Esophagus (tissue), 2 donors: ENCODE measurements around the gene PCDH9. TPM values are rescaled to one million over a fixed set of nuclear protein-coding genes. Genes with fewer than 3 reads are reported as not detected.

Experiments
- H3K27ac ChIP-seq, 2 donors: one replicate each; pipeline ENCODE4 v1.5.1; 2013; ENCODE audit warnings: low read depth in 2 of 2, mild to moderate bottlenecking in 2 of 2, inconsistent platforms in 1 of 2, low read length in 1 of 2, moderate library complexity in 1 of 2
- H3K27me3 ChIP-seq, 2 donors: one replicate each; pipeline ENCODE4 v1.6.1; 2013; ENCODE audit warnings: low read length in 2 of 2, control low read depth in 1 of 2, mild to moderate bottlenecking in 1 of 2; ENCODE audit not compliant: insufficient read depth in 2 of 2, control insufficient read depth in 1 of 2
- H3K36me3 ChIP-seq, 2 donors: one replicate each; pipeline ENCODE4 v1.6.1; 2013; ENCODE audit warnings: low read length in 1 of 2; ENCODE audit not compliant: control insufficient read depth in 2 of 2, insufficient read depth in 2 of 2
- H3K4me1 ChIP-seq, 2 donors: one replicate each; pipeline ENCODE4 v1.6.1; 2013; ENCODE audit warnings: low read length in 1 of 2; ENCODE audit not compliant: control insufficient read depth in 2 of 2, insufficient read depth in 2 of 2
- H3K4me3 ChIP-seq, 2 donors: one replicate each; pipeline ENCODE4 v1.5.1; 2013; ENCODE audit warnings: low read length in 2 of 2, mild to moderate bottlenecking in 2 of 2, low read depth in 1 of 2, moderate library complexity in 1 of 2
- H3K9me3 ChIP-seq, 2 donors: one replicate each; pipeline ENCODE4 v1.6.1; 2013; ENCODE audit warnings: mild to moderate bottlenecking in 2 of 2, low read depth in 1 of 2, low read length in 1 of 2, moderate library complexity in 1 of 2; ENCODE audit not compliant: control insufficient read depth in 2 of 2, insufficient read depth in 1 of 2
- WGBS, 2 donors: extraction: QIAGEN DNeasy Blood & Tissue Kit; methylation state at CpG; one replicate each; pipeline ENCODE4 v1.1.7; 2013; 5-methylcytosine and 5-hydroxymethylcytosine counted together
- polyA plus RNA-seq, 2 donors: library from polyadenylated mRNA; stranded (reverse); fragments of 200-250 nt; gene quantifications; one replicate each; pipeline ENCODE4 v1.2.3, GENCODE V29; 2013
- donor health status: healthy with polysubstance abuse.
- donor health status: Bipolar disorder and iron deficiency.

PCDH9 gene
- polyA plus RNA-seq, 2 donors, result 0.12 to 0.14 TPM

DNA sequence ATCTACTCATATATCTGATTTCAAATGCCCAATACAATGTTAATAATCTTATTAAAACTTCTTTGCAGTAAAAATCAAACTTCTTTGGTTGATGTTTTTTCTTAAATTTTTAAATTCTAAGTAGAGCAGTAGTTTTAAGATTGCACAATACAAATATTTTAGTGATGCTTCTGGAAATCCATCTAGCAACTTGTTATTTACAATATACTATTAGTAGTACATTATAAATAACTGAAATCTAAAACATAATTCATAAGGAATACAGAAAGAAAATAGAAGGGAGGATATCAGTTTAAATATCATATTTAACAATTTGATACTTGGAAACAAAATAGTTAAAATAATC lies 569.7 kb downstream of the PCDH9 start:
- Histone ChIP-seq H3K4me1 (no peaks in the 10 kb centered on the region), H3K4me3 (no peak overlapping the region), H3K27me3 (no peaks in the 10 kb centered on the region), H3K36me3 (no peaks in the 10 kb centered on the region), H3K9me3 (no peaks in the 10 kb centered on the region), H3K27ac (no peak overlapping the region)

GRCh38 chr13:66659701-66660467 lies 570.3 kb downstream of the PCDH9 start:
- H3K9me3 ChIP-seq, result no peaks in the 10 kb centered on the region
- 80 to 83% methylated on average over 7 of the region's 7 CpGs for WGBS, 2 donors
- no peaks in the 10 kb centered on the region for H3K27me3 ChIP-seq
- H3K4me3 ChIP-seq, result no peak overlapping the region
- H3K27ac ChIP-seq, result no peak overlapping the region
- no peaks in the 10 kb centered on the region for H3K36me3 ChIP-seq
- no peaks in the 10 kb centered on the region for H3K4me1 ChIP-seq

GRCh38 chr13:66659286-66659685 lies 570.9 kb downstream of the PCDH9 start:
- no peaks in the 10 kb centered on the region for H3K9me3 ChIP-seq
- no peak overlapping the region for H3K4me3 ChIP-seq
- H3K4me1 ChIP-seq, result no peaks in the 10 kb centered on the region
- WGBS, 2 donors, result 84 to 91% methylated on average over 2 of the region's 2 CpGs
- no peak overlapping the region for H3K27ac ChIP-seq
- H3K27me3 ChIP-seq, result no peaks in the 10 kb centered on the region
- H3K36me3 ChIP-seq, result no peaks in the 10 kb centered on the region

GRCh38 chr13:66657165-66657881 lies 572.8 kb downstream of the PCDH9 start:
- Histone ChIP-seq H3K4me3 (no peak overlapping the region), H3K4me1 (no peaks in the 10 kb centered on the region), H3K27me3 (no peaks in the 10 kb centered on the region), H3K9me3 (no peaks in the 10 kb centered on the region), H3K27ac (no peak overlapping the region), H3K36me3 (no peaks in the 10 kb centered on the region)
- 23 to 41% methylated on average over 6 of the region's 6 CpGs for WGBS, 2 donors

DNA sequence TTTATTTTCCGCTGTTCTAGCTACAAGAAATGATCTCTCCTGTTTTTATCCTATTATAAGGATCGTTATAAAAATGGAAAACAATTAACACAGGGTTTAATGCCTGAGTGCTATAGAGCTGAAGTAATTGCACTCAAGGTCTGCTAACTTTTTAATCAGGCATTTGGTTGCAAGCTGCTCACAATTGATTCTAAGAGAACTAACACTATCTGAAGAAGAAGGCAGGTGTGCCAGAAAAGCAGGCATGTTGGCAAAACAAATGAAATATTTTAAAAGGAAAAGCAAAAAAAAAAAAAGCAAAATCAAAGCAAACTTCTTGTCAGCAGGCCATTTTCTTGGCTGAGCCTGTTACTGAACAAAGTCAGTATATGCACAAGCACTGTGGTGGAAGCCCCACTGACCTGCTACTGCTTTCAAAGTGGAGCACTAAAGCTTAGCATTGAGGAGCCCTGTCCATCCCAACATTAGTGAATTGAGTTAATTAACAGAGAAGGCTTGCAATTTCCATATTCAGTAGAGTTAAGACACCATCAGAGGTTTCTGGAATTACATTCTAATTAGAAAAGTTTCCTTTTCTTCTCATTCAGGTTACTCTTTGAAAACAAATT lies 574.2 kb downstream of the PCDH9 start:
- Histone ChIP-seq H3K9me3 (no peaks in the 10 kb centered on the region), H3K27me3 (no peaks in the 10 kb centered on the region), H3K4me1 (no peaks in the 10 kb centered on the region), H3K27ac (no peak overlapping the region), H3K36me3 (no peaks in the 10 kb centered on the region), H3K4me3 (no peak overlapping the region)
- WGBS, 2 donors, result 75% methylated on average over 2 of the region's 2 CpGs

DNA sequence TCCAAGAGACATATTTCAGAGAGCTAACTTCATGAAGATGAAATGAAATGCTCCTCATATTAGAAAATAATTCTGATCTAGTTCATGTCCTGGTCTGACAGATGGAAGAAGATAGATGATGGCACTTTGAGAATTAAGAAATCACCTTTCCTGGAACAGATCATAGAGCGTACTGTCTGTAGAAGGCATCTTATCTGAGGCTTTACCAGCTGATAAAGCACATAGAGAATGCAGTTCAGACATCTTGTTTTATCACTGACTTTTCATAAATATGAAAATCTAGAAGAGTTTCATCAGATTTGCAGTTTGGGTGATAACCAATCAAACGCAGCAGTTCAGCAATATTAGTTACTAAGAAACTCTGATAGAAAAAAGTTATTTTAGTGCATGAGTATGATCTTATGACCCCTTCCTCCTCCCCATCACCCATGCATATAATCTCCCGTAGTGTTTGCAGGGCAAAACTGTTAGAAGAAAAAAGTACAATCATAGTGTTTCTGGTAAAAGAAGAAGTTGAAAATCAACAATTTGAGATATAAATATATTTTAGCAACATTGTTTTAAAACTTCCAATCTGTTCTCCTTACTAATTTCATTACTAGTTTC lies 585.2 kb downstream of the PCDH9 start:
- Histone ChIP-seq H3K4me1 (no peaks in the 10 kb centered on the region), H3K9me3 (peaks cover 0 to 2% of the 10 kb centered on the region in 2 donors), H3K4me3 (no peak overlapping the region), H3K36me3 (no peaks in the 10 kb centered on the region), H3K27me3 (no peaks in the 10 kb centered on the region), H3K27ac (no peak overlapping the region)
- WGBS, 2 donors, result 83 to 87% methylated on average over 3 of the region's 3 CpGs

DNA sequence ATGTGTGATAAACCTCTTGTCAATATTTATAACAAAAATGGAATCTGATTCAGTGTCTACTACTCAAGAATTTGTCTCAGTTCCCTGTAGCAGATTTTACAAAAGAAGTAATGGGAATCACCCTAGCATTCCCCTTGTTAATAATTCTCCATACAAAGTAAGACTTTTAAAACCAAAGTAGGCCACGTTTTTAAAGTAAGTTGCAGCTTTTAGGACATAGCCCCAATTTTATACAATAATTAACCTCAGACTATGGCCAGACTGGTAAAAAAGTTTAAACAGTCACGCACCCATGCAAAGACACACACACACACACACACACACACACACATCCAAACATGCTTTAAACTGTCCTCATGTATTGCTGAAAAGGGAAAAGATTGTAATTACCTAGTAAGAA lies 589.9 kb downstream of the PCDH9 start:
- 81 to 84% methylated on average over 2 of the region's 2 CpGs for WGBS, 2 donors
- no peak overlapping the region for H3K27ac ChIP-seq
- no peak overlapping the region for H3K4me3 ChIP-seq
- H3K4me1 ChIP-seq, result no peaks in the 10 kb centered on the region
- H3K9me3 ChIP-seq, result no peaks in the 10 kb centered on the region
- H3K27me3 ChIP-seq, result no peaks in the 10 kb centered on the region
- no peaks in the 10 kb centered on the region for H3K36me3 ChIP-seq

GRCh38 chr13:66639044-66639443 lies 591.1 kb downstream of the PCDH9 start:
- Histone ChIP-seq H3K27ac (no peak overlapping the region), H3K36me3 (no peaks in the 10 kb centered on the region), H3K4me3 (no peak overlapping the region), H3K27me3 (no peaks in the 10 kb centered on the region), H3K9me3 (no peaks in the 10 kb centered on the region), H3K4me1 (no peaks in the 10 kb centered on the region)
- WGBS, 2 donors, result 83 to 84% methylated on average over 1 of the region's 1 CpG

DNA sequence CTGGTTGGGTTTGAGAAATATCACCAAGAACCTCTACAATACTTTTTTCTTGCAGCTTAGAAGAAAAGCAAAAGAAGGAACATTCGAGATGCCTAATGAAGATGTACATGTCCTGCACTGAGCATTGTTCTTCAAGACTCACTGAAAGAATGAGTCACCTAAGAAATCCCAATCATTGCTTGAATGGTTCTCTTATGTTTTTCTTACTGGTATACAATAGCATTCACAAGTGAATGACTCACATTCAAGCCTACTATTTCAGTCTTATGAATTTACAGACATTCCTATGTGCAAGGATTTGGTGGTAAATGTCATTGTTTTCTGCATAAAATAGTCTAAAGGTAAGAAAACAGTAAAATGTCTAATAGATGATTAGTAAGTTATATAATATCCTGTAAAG lies 594.6 kb downstream of the PCDH9 start:
- 48 to 73% methylated on average over 1 of the region's 1 CpG for WGBS, 2 donors
- Histone ChIP-seq H3K9me3 (no peaks in the 10 kb centered on the region), H3K4me3 (no peak overlapping the region), H3K27ac (no peak overlapping the region), H3K27me3 (no peaks in the 10 kb centered on the region), H3K4me1 (no peaks in the 10 kb centered on the region), H3K36me3 (no peaks in the 10 kb centered on the region)
